Tibial nerve (tissue), 3 donors: Measurements from ENCODE around the gene CREM.

Source experiments
- CTCF ChIP-seq, 5 experiments: fragments of 200-600 bp in 3 of 5; fragments of 450-650 bp in 2 of 5; sonication (generic) in 3 of 5; IDR thresholded peaks; one replicate each; pipeline ENCODE4 v1.5.1; 2016 to 2019; ENCODE audit warnings: antibody characterized with exemption in 5 of 5, mild to moderate bottlenecking in 3 of 5, moderate library complexity in 2 of 5
- POLR2A ChIP-seq, 2 donors: fragments of 450-650 bp; IDR thresholded peaks; one replicate each; pipeline ENCODE4 v1.6.1; 2017; ENCODE audit warnings: antibody characterized with exemption in 2 of 2, mild to moderate bottlenecking in 2 of 2, moderate library complexity in 2 of 2

GRCh38 chr10:35219891-35220890, 93.5 kb downstream of the CREM start:
- TF ChIP-seq POLR2A (IDR thresholded peaks at IDR 0.05) (no peak), CTCF (IDR thresholded peaks at IDR 0.05) (no peak)
